ENCODE results near the gene SUFU.
A peak's percentile ranks its signal among the peaks of the same experiment; 100 is the strongest.

Gene SUFU

GRCh38 chr10:102599565-102600327 lies 96.0 kb downstream of the SUFU start:
- TF ChIP-seq CTCF (IDR thresholded peaks at IDR 0.05): no peak

GRCh38 chr10:102600816-102601215 lies 97.0 kb downstream of the SUFU start:
- no peak for TF ChIP-seq CTCF (IDR thresholded peaks at IDR 0.05)
- Histone ChIP-seq H2AFZ (no peak overlapping the region), H3K4me2 (ENCODE audit: low read length) (peak overlapping the region; percentile 11), H3K9me3 (ENCODE audit: control insufficient read depth, low read length) (no peaks in the 10 kb centered on the region), H3K4me1 (peaks cover 86% of the 10 kb centered on the region), H3K79me2 (peaks cover 8% of the 10 kb centered on the region), H3K36me3 (ENCODE audit: control insufficient read depth, insufficient read depth, low read length) (no peaks in the 10 kb centered on the region), H3K27ac (peak overlapping the region; percentile 95), H3K9ac (no peak overlapping the region), H3K4me3 (ENCODE audit: low read depth, low read length) (no peak overlapping the region), H3K27me3 (ENCODE audit: control insufficient read depth, insufficient read depth, low read length) (no peaks in the 10 kb centered on the region)

More at GRCh38 chr10:102599565-102600327, 96.0 kb downstream of the SUFU start:
- H3K27me3 ChIP-seq (ENCODE audit: control insufficient read depth, insufficient read depth, low read length): no peaks in the 10 kb centered on the region
- H3K27ac ChIP-seq: peak overlapping the region; percentile 95
- peak overlapping the region; percentile 25 for H3K9ac ChIP-seq
- H3K9me3 ChIP-seq (ENCODE audit: control insufficient read depth, low read length): no peaks in the 10 kb centered on the region
- H3K4me3 ChIP-seq (ENCODE audit: low read depth, low read length): no peak overlapping the region
- H3K4me2 ChIP-seq (ENCODE audit: low read length): peak overlapping the region; percentile 2
- no peaks in the 10 kb centered on the region for H3K36me3 ChIP-seq (ENCODE audit: control insufficient read depth, insufficient read depth, low read length)
- H3K4me1 ChIP-seq: peaks cover 88% of the 10 kb centered on the region
- H3K79me2 ChIP-seq: peaks cover 19% of the 10 kb centered on the region
- H2AFZ ChIP-seq: peak overlapping the region; percentile 47

GRCh38 chr10:102601639-102602038 lies 97.9 kb downstream of the SUFU start:
- H3K27ac ChIP-seq: peak overlapping the region; percentile 95
- H3K79me2 ChIP-seq: peaks cover 6% of the 10 kb centered on the region
- H3K4me3 ChIP-seq (ENCODE audit: low read depth, low read length): no peak overlapping the region
- H2AFZ ChIP-seq: no peak overlapping the region
- no peaks in the 10 kb centered on the region for H3K36me3 ChIP-seq (ENCODE audit: control insufficient read depth, insufficient read depth, low read length)
- no peak for TF ChIP-seq CTCF (IDR thresholded peaks at IDR 0.05)
- no peak overlapping the region for H3K9ac ChIP-seq
- H3K4me2 ChIP-seq (ENCODE audit: low read length): peak overlapping the region; percentile 1
- no peaks in the 10 kb centered on the region for H3K9me3 ChIP-seq (ENCODE audit: control insufficient read depth, low read length)
- H3K4me1 ChIP-seq: peaks cover 86% of the 10 kb centered on the region
- H3K27me3 ChIP-seq (ENCODE audit: control insufficient read depth, insufficient read depth, low read length): no peaks in the 10 kb centered on the region

GRCh38 chr10:102602272-102603045 lies 98.7 kb downstream of the SUFU start:
- Histone ChIP-seq H3K9ac (no peak overlapping the region), H3K27me3 (ENCODE audit: control insufficient read depth, insufficient read depth, low read length) (no peaks in the 10 kb centered on the region), H3K79me2 (peaks cover 1% of the 10 kb centered on the region), H2AFZ (peak overlapping the region; percentile 1), H3K4me1 (peaks cover 79% of the 10 kb centered on the region), H3K4me2 (ENCODE audit: low read length) (peak overlapping the region; percentile 1), H3K9me3 (ENCODE audit: control insufficient read depth, low read length) (no peaks in the 10 kb centered on the region), H3K36me3 (ENCODE audit: control insufficient read depth, insufficient read depth, low read length) (no peaks in the 10 kb centered on the region), H3K27ac (peak overlapping the region; percentile 95), H3K4me3 (ENCODE audit: low read depth, low read length) (no peak overlapping the region)
- TF ChIP-seq CTCF (IDR thresholded peaks at IDR 0.05): no peak
